ENCODE results near the gene WASL.

DNA sequence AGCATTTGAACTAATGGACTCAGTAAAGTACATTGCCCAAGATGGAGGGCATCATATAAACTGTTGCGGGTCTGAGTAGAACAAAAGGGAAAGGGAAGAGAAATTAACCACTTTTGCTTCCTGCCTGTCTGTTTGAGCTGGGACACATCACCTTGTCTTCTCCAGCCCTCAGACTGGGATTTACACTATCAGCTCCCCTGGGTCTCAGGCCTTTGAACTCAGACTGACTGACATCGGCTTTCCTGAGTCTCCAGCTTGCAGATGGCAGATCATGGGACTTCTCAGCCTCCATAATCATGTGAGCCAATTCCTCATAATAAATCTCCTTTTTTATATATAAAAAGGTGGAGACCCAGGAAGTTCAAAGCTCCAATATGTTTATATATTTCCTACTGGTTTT, 23.0 kb upstream of the WASL start:
- no peak for TF ChIP-seq EZH2 (IDR thresholded peaks at IDR 0.05; ENCODE audit: insufficient read depth, low read length)
- TF ChIP-seq, protein P1, sequence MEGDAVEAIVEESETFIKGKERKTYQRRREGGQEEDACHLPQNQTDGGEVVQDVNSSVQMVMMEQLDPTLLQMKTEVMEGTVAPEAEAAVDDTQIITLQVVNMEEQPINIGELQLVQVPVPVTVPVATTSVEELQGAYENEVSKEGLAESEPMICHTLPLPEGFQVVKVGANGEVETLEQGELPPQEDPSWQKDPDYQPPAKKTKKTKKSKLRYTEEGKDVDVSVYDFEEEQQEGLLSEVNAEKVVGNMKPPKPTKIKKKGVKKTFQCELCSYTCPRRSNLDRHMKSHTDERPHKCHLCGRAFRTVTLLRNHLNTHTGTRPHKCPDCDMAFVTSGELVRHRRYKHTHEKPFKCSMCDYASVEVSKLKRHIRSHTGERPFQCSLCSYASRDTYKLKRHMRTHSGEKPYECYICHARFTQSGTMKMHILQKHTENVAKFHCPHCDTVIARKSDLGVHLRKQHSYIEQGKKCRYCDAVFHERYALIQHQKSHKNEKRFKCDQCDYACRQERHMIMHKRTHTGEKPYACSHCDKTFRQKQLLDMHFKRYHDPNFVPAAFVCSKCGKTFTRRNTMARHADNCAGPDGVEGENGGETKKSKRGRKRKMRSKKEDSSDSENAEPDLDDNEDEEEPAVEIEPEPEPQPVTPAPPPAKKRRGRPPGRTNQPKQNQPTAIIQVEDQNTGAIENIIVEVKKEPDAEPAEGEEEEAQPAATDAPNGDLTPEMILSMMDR (IDR thresholded peaks at IDR 0.05; ENCODE audit: insufficient read depth, low read depth, low read length): no peak

Measured in astrocyte (in vitro differentiated cells and primary cell).